Epithelial cell of esophagus (primary cell): ENCODE results near the gene ANKRD12.

Source experiments
- DNase-seq: peaks from one replicate; pipeline ENCODE4 v3.0.0; 2010; ENCODE audit warnings: low read depth
- H3K4me3 ChIP-seq: 2 replicates; pipeline ENCODE4 v1.5.1; 2011; ENCODE audit warnings: mild to moderate bottlenecking, low read length, control low read depth
- CTCF ChIP-seq: IDR thresholded peaks from 2 replicates; pipeline ENCODE4 v1.5.1; 2011; ENCODE audit warnings: low read depth, mild to moderate bottlenecking, low read length, control low read depth, inconsistent platforms; ENCODE audit not compliant: insufficient read depth; ENCODE audit errors: missing control alignments

Gene ANKRD12

GRCh38 chr18:9232977-9233376 lies 96.4 kb downstream of the ANKRD12 start:
- no peak for DNase-seq
- no peak for TF ChIP-seq CTCF
- no peak overlapping the region for H3K4me3 ChIP-seq

DNA sequence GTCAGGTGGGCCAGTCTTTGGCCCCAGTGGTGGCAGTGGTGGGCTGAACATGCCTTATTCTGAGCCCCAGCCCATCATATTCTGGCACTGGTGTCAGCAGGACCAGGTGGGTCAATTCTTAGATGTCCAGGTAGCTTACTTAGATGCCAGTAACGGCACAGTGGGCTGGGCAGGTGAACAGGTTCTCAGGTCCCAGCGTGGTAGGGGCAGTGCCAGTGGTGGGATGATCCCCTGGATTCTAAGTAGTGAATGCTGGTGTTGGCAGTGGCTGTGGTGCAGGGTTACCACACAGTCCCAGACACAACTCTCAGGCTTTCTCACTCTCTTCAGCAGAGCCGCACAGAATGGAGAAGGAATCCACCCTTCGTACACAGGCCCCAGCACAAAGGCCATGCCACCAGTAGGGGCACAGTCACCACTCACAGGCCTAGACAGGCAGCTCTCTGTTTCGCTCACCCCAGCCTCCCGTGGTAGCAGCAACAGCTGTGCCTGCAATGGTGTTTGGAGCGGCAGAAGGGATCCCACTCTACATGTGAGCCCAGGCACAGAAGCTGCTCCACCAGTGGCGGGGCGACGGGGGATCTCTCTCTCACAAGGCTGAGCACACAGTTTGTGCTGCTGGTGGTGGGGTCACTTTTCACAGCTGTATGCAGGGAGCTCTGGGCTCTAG lies 97.3 kb downstream of the ANKRD12 start:
- DNase-seq, result no peak
- no peak for TF ChIP-seq CTCF
- no peak overlapping the region for H3K4me3 ChIP-seq

GRCh38 chr18:9234528-9234927 lies 97.9 kb downstream of the ANKRD12 start:
- TF ChIP-seq CTCF, result no peak
- no peak overlapping the region for H3K4me3 ChIP-seq

DNA sequence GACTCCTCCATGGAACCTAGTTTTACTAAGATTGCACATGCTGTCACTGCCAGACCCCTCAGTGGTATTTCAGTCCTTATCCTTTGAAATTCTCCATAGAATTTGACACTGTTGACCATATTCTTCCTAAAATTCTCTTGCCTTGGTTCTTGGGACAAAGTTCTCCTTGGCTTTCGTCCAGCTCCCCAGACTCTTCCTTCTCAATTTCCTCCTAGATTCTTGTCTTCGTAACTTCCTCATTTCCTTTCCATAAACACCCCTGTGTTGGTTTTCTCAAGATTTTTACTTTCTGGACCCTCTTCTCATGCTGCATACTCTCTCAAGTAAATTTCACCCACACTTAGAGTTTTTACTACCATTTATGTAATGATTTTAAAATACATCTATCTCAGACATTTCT lies 101.4 kb downstream of the ANKRD12 start:
- DNase-seq, result no peak
- H3K4me3 ChIP-seq, result no peak overlapping the region
- no peak for TF ChIP-seq CTCF

More at GRCh38 chr18:9234528-9234927, 97.9 kb downstream of the ANKRD12 start:
- no peak for DNase-seq

GRCh38 chr18:9239720-9240119 lies 103.1 kb downstream of the ANKRD12 start:
- TF ChIP-seq CTCF, result no peak
- H3K4me3 ChIP-seq, result no peak overlapping the region
- no peak for DNase-seq

GRCh38 chr18:9240270-9240669 lies 103.7 kb downstream of the ANKRD12 start:
- no peak for DNase-seq
- TF ChIP-seq CTCF, result no peak
- H3K4me3 ChIP-seq, result no peak overlapping the region

DNA sequence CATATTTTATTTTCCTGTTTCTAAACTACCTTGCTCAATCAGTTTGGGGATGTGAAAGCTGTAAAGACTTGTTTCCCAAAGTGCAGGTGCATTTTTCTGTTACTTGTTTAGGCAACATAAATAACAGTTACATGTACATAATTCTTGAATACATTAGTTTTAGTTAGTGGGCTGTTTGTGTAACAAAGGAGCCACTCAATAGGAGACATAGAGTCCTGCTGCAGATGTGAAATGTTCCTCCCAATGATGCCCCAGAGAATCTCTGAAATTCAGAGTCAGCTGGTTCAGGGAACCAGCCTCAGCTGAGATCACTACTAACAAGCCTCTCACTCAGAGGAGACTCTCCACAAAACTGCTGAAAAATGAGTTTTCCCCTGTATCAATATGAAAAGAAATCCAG lies 106.4 kb downstream of the ANKRD12 start:
- no peak overlapping the region for H3K4me3 ChIP-seq
- no peak for TF ChIP-seq CTCF
- no peak for DNase-seq
